ENCODE data around the gene CD46. TPM values are rescaled to one million over a fixed set of nuclear protein-coding genes. Genes with fewer than 3 reads are reported as not detected.
A peak's percentile ranks its signal among the peaks of the same experiment; 100 is the strongest.

Gene CD46
- total RNA-seq, 1 donor from 2014 or later = 110 TPM

- ChIA-PET POLR2A (no interaction called here), CTCF (no interaction called here)
- H3K9me3 Mint-ChIP-seq = no peaks in the 10 kb centered on the region
- no peak for TF ChIP-seq CTCF (IDR thresholded peaks at IDR 0.05)
- ATAC-seq (ENCODE audit: low read depth) (no peak), DNase-seq (no peak)
- no peak overlapping the region for H3K27ac Mint-ChIP-seq
- no peaks in the 10 kb centered on the region for H3K27me3 Mint-ChIP-seq
- H3K4me3 Mint-ChIP-seq = no peak overlapping the region
- peaks cover 56% of the 10 kb centered on the region for H3K4me1 Mint-ChIP-seq
- intact Hi-C loops (cut with micrococcal nuclease) = loop anchor here (2.0 to 5.0 kb wide), 5 partner anchors 43 to 209 kb away; partner anchors contain the start of gene CR1L
- peaks cover 29% of the 10 kb centered on the region for H3K36me3 Mint-ChIP-seq (ENCODE audit: low read depth)
Observed at GRCh38 chr1:207753611-207754010, 1.8 kb downstream of the CD46 start.

GRCh38 chr1:207754011-207754410 lies 2.2 kb downstream of the CD46 start:
- POLR2A ChIA-PET = no interaction called here

GRCh38 chr1:207754974-207755700 lies 3.3 kb downstream of the CD46 start:
- ATAC-seq (ENCODE audit: low read depth) (no peak), DNase-seq (no peak)
- ChIA-PET POLR2A (no interaction called here), CTCF (no interaction called here)
- intact Hi-C loops (cut with micrococcal nuclease) = loop anchor here (5.0 kb wide), 4 partner anchors 67 to 207 kb away; partner anchors contain the start of gene CR1L
- Mint-ChIP-seq H3K36me3 (ENCODE audit: low read depth) (peaks cover 39% of the 10 kb centered on the region), H3K27ac (no peak overlapping the region), H3K9me3 (no peaks in the 10 kb centered on the region), H3K27me3 (no peaks in the 10 kb centered on the region), H3K4me3 (no peak overlapping the region), H3K4me1 (peaks cover 51% of the 10 kb centered on the region)
- no peak for TF ChIP-seq CTCF (IDR thresholded peaks at IDR 0.05)

More at GRCh38 chr1:207754011-207754410, 2.2 kb downstream of the CD46 start:
- TF ChIP-seq CTCF (IDR thresholded peaks at IDR 0.05) = no peak
- DNase-seq (no peak), ATAC-seq (ENCODE audit: low read depth) (no peak)
- Mint-ChIP-seq H3K9me3 (no peaks in the 10 kb centered on the region), H3K36me3 (ENCODE audit: low read depth) (peaks cover 31% of the 10 kb centered on the region), H3K27me3 (no peaks in the 10 kb centered on the region), H3K27ac (no peak overlapping the region), H3K4me3 (peak overlapping the region; percentile 40), H3K4me1 (peaks cover 52% of the 10 kb centered on the region)
- intact Hi-C loops (cut with micrococcal nuclease) = loop anchor here (5.0 kb wide), 4 partner anchors 68 to 208 kb away; partner anchors contain the start of gene CR1L
- CTCF ChIA-PET = no interaction called here

- no peak for TF ChIP-seq CTCF (IDR thresholded peaks at IDR 0.05)
- Mint-ChIP-seq H3K4me1 (peaks cover 46% of the 10 kb centered on the region), H3K36me3 (ENCODE audit: low read depth) (peaks cover 46% of the 10 kb centered on the region), H3K4me3 (no peak overlapping the region), H3K27ac (no peak overlapping the region), H3K27me3 (no peaks in the 10 kb centered on the region), H3K9me3 (no peaks in the 10 kb centered on the region)
- intact Hi-C loops (cut with micrococcal nuclease) = no loop called here
- ATAC-seq (ENCODE audit: low read depth) = no peak
- no peak for DNase-seq
- ChIA-PET POLR2A (no interaction called here), CTCF (no interaction called here)
Observed at GRCh38 chr1:207755846-207756693, 4.2 kb downstream of the CD46 start.

GRCh38 chr1:207762622-207763021 lies 10.8 kb downstream of the CD46 start:
- intact Hi-C loops (cut with micrococcal nuclease) = no loop called here
- CTCF ChIA-PET = no interaction called here
- no peaks in the 10 kb centered on the region for H3K4me1 Mint-ChIP-seq

More at GRCh38 chr1:207762622-207763021, 10.8 kb downstream of the CD46 start:
- no peaks in the 10 kb centered on the region for H3K9me3 Mint-ChIP-seq
- TF ChIP-seq CTCF (IDR thresholded peaks at IDR 0.05) = no peak
- no peak overlapping the region for H3K27ac Mint-ChIP-seq
- no peak overlapping the region for H3K4me3 Mint-ChIP-seq
- DNase-seq (no peak), ATAC-seq (ENCODE audit: low read depth) (no peak)
- H3K27me3 Mint-ChIP-seq = no peaks in the 10 kb centered on the region
- POLR2A ChIA-PET = no interaction called here
- H3K36me3 Mint-ChIP-seq (ENCODE audit: low read depth) = peaks cover 81% of the 10 kb centered on the region
